HG03280 (cell line): ENCODE results near the gene ZDHHC12.
A peak's percentile ranks its signal among the peaks of the same experiment; 100 is the strongest.
"Not testable (repeated sequence)": the region's sequence is repeated elsewhere in the genome, so short reads cannot be mapped to it uniquely, and the experiment has no call there.

Experiments used
- ATAC-seq: cut with Tn5 transposase; IDR thresholded peaks from one replicate; pipeline ENCODE4 v1.9.1; 2021; ENCODE audit warnings: mild to moderate bottlenecking, moderate library complexity; ENCODE audit not compliant: unreplicated experiment

ZDHHC12 gene

DNA sequence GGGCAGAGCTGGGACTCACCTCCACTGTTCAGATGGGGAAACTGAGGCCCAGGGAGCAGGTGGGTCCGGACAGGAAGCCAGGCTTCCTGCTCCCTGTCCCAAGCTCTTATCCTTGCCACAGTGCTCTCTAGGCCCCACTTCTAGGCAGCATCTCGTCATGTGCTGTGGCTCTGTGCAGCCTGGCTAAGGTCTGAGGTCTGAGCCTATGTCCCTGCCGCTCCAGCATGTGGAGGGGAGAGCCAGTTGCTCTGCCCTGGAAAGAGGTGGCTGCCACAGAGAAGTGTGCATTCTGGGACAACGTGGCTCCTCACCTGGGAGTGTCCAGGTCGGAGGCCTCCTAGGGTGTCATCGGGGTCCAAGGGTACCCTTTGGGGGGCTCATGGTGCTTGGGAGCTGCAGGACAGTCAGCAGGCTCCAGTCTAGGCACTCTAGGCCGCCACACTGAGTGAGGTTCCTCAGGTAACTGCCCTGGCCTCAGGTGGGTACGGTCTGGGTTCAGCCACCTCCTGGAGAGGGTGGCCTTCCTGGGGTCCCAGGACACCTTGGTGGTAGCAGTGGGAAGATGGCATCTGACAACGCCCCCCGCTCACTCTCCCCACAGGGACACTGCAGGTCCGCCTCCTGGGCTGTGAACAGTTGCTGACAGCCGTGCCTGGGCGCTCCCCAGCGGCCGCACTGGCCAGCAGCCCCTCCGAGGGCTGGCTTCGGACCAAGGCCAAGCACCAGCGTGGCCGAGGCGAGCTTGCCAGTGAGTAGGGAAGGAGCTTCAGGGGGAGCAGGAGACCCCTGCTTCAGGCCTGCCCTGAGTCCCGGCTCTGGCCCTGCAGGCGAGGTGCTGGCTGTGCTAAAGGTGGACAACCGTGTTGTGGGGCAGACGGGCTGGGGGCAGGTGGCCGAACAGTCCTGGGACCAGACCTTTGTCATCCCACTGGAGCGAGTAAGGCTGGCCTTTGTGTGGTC, 11.2 kb downstream of the ZDHHC12 start:
- no peak for ATAC-seq

DNA sequence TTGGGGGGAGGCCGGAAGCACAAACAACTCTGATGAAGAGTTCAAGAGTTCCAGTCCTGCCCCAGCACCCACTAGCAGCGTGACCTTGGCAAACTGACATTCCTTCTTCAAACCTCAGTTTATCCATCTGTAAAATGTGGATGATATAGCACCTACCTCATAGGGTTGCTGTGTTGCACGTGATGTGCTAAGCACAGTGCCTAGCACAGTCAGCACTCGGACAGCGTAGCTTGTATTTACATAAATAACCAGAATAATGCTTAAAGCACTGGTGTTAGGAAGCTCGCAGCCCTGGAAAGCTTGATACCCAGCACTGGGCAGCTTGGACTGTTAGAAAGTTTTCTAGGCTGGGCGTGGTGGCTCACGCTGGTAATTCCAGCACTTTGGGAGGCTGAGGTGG, 16.5 kb downstream of the ZDHHC12 start:
- no peak for ATAC-seq

DNA sequence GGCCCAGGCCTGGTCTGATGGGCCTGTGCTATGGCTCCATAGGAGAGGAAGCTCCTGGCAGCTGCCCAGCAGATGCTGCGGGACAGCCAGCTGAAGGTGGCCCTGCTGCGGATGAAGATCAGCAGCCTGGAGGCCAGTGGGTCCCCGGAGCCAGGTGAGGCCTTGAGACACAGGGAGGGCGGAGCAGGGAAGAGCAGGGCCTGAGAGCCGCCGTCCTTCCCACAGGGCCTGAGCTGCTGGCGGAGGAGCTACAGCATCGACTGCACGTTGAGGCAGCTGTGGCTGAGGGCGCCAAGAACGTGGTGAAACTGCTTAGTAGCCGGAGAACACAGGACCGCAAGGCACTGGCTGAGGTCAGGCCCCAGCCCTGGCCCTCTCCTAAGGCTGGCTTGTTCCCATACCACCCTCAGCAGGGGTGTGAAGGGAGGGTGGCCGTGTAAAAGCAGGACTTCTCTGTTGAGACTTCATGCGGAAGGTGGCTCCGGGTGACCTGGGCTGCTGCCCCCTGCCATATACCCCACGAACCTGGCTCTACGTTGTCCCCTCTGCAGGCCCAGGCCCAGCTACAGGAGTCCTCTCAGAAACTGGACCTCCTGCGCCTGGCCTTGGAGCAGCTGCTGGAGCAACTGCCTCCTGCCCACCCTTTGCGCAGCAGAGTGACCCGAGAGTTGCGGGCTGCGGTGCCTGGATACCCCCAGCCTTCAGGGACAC, 17.1 kb downstream of the ZDHHC12 start:
- no peak for ATAC-seq

DNA sequence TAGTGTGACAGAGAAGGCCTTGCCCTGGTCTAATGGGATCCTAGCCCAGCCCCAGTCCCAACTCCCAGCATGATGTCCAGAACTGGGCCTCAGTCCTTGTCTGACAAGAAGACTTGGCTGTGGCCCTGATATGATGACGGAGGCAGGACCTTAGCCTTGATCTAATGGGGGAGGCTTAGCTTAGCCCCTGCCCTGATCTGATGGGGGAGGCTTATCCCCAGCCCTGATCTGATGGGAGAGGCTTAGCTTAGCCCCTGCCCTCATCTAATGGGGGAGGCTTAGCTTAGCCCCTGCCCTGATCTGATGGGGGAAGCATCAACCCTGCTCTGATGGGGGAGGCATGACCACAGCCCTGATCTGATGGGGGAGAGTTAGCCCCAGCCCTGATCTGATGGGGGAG, 17.9 kb downstream of the ZDHHC12 start:
- ATAC-seq: no peak

DNA sequence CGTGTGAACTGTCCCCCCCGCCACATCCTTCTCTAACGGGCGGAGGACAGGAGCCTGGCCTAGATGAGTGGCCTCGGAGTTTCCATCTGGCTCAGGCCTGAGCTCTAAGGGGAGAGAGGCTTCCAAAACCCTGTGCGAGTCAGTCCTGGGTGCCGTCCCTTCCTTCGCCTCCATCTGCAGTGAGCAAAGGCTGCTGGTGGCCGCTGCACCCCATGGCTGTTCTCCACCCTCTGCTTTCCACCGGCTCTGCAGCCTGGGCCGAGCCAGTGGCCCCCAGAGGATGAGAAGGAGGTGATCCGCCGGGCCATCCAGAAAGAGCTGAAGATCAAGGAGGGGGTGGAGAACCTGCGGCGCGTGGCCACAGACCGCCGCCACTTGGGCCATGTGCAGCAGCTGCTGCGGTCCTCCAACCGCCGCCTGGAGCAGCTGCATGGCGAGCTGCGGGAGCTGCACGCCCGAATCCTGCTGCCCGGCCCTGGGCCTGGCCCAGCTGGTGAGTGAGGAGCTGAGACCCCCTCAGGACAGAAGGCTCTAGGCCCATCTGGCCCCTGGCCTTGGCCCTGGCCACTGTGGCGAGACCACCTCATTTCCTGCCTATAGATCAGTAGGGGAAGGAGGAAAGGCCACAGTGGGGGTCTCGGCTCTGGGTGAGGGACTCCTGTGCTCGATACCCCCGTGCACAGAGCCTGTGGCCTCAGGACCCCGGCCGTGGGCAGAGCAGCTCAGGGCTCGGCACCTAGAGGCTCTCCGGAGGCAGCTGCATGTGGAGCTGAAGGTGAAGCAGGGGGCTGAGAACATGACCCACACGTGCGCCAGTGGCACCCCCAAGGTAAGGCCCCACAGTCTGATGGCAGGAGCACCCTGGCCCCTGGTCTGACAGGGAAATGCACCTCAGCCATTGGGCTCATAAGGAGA, 18.6 kb downstream of the ZDHHC12 start:
- no peak for ATAC-seq

DNA sequence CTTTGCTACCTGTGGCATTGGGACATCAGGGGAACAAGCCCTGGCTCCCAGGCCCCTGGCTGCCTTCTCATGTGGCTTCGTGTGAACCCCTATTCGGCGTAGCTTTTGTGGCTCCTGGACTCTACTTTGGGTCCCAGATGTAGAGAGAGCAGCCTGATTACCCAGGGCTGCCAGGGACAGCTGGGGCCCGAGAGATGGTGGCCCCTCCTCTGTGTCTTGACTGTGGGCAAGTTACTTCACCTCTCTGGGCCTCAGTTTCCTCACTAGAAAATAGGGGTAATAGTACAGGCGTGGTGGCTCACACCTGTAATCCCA, 19.6 kb downstream of the ZDHHC12 start:
- no peak for ATAC-seq

DNA sequence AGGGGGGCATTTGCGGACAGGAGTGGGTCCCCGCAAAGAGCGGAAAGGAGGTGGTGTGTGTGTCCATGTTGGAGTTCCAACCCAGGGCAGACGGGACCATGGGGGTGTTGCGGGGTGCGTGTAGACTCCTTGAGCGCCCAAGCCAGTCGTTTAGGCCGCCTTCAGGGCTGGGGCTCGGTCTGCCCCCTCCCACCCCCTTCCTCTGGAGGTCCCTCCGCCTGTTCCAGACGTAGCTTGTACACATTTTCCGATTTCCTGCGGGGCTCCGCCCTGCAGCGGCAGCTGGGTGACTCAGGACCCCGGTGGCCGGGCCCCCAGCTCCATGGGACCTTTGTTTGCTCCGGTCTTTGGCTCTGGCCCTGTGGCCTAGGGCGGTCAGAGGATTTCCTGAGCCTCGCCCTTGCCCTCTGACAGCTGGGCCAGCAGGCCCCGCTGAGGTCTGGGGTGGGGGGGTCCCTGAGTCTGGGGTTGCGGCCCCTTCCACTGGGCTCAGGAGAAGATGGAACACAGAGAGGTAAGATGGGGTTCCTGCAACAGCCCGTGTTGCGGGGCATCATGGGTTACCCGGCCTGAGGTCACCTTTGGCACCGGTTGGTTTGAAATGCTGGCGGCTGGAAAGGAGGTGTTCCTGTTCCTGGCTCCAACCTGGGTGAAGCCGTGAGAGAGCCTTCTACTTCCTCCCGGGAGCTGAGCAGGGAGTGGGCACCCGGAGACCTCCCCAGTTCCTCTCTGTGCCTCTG, 20.1 kb downstream of the ZDHHC12 start:
- ATAC-seq: no peak

DNA sequence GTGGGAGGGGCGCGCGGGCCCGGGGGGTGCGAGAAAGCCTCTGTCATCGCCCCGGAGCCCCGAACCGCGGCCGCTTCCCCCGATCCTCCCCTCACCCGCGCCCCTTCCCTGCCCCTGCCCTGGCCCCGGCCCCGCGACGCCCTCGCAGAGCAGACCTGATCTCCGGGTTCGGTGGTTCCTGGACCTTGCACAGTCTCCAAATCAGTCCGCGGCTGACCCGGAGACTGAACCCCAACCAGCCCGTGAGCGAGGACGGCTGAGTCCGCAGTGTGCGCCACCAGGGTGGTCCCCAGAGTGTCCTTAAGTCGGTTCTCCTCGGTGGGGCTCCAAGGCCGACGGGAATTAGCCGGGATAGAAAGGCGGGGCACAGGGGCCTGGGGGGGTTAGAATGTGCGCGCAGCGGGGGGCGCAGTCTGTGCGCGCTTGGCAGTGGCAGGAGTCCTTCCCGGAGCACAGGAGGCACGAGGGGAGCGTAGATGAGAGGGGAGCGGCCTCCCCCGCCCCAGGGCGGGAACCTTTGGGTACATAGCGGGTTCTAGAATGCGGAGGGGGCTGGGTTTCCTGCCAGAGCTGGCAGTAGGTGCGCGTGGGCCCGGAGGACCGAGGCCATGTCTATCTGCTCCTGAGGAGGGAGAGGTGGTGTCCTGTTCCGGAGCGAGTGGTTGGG, 20.8 kb downstream of the ZDHHC12 start:
- no peak for ATAC-seq

DNA sequence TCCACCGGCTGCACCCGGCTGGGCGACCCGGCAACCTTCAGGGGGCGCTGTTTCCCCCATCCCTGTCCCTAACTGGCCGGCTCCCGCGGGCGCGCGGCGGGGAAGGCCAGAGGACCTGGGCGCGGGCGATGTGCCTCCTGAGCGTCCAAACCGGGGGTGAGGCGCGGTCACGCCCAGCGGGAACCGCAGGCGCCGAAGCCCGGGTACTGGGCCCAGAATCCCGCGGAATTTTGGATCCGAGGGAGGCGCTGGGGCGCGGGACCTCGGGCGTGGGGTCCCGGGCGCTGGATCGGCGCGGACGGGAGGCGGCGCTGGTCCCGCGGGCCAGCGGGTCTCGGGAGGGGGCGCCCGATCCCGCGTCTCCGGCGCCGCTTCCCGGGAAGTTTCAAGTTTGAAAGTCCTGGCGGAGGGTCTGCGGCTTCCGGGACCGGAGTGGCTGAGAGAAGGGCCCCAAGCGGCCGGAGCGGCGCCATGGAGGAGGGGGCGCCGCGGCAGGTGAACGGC, 21.4 kb downstream of the ZDHHC12 start, which contains the start of gene PKN3:
PKN3 (plus strand) TSS at position 59 of the 504 bp plus-strand sequence; CDS start at position 472, 413 bp downstream.
- ATAC-seq: peak; percentile 77

DNA sequence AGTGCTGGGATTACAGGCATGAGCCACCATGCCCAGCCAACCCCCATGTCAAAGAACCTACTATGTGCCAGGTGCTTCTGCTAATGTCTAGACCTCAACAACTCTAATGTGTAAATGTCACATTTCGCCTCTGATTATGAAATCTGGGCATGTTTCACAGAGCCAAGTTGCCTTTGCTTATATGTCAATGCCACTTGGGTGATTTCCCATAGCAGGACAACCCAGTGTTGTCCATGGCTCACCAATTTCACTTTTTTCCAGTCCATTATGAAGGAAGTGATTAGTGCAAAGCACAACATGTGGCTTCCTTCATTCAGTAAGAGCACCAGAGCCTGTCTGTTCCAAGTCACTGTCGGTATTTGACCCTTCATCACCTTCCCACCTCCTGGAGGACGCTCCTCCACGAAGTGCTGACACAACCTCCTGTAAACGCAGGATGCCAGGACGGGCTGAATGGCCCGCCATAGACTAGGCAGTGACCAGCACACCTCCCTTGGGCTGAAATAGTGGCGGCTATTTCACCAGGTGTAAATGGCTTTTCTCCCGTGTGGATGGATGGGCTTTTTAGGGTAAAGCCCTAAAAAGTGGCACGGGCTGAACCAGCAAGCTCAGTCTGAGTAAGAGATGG, 22.6 kb downstream of the ZDHHC12 start:
- ATAC-seq: no peak

DNA sequence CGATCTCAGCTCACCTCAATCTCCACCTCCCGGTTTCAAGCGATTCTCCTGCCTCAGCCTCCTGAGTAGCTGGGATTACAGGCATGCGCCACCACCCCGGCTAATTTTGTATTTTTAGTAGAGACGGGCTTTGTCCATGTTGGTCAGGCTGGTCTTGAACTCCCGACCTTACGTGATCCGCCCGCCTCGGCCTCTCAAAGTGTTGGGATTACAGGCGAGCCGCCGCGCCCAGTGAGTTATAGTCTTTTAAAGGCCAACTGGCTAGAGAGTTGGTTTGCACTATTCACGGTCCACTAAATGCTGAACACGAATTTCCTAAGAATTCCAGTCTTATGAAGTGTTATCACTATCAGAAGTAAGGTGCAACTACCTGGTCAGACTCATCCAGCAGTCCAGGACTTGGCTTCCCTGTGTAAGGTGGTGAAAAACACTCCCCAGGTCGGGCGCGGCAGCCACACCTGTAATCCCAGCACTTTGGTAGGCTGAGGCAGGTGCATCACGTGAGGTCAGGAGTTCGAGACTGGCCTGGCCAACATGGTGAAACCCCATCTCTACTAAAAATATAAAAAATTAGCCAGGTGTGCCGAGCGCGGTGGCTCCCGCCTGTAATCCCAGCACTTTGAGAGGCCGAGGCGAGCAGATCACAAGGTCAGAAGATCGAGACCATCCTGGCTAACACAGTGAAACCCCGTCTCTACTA, 24.7 kb downstream of the ZDHHC12 start:
- ATAC-seq: not testable (repeated sequence)

DNA sequence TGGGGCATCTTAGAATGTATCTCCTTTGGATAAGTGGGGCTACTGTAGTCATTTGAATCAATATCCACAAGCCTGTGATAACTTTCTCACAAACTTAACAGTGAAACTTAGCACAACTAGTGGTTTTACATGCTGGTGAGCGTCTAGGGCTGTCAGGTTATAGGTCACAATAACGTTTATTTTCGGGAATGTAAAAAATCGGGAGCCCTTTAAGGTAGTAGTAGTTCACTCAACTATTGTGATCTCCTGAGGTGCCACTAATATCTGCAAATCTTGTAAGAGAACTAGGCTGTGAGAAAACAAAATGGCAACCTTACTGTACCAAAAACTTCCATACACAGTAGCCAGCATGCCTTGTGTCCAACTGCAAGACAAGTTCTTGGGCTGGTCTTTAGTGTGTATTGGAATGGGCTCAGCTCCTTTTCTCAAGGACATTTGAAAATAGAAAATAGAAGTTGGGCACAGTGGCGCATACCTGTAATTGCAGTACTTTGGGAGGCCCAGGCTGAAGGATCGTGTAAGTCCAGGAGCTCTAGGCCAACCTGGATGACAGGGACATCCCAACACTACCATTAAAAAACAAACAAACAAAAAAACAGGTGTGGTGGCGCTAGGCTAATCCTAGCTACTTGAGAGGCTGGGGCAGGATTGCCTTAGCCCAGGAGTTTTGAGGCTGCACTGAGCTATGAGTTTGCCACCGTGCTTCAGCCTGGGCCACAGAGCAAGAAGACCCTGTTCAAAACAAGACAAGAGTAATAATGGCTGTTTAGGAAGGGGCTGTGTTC, 26.8 kb downstream of the ZDHHC12 start:
- ATAC-seq: no peak

DNA sequence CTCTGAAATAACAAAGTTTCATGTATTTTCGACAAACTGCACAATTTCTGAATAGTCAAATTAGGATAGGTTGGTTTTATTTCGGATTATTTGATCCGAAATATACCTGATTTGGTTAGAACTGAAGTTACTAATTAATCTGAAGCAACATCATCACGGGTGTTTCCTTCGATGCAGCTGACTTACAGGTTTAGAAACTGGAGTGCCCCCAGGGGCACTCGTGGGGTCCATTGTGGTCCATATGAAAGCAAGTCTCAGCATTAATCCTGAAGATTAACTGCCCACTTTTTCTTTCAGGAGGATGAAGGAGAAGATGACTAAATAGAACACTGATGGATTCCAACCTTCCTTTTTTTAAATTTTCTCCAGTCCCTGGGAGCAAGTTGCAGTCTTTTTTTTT, 29.6 kb downstream of the ZDHHC12 start:
- no peak for ATAC-seq

DNA sequence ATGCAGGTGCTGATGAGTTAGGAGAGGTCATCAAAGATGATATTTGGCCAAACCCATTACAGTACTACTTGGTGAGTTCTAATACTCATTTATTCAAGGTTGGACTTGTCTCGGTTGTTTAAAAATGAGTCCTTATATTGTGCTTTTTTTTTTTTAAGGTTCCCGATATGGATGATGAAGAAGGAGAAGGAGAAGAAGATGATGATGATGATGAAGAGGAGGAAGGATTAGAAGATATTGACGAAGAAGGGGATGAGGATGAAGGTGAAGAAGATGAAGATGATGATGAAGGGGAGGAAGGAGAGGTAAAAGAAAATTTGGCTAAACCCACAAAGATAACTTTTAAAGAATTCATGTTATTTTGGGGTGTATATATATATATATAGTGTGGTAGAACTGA, 30.2 kb downstream of the ZDHHC12 start:
- not testable (repeated sequence) for ATAC-seq

DNA sequence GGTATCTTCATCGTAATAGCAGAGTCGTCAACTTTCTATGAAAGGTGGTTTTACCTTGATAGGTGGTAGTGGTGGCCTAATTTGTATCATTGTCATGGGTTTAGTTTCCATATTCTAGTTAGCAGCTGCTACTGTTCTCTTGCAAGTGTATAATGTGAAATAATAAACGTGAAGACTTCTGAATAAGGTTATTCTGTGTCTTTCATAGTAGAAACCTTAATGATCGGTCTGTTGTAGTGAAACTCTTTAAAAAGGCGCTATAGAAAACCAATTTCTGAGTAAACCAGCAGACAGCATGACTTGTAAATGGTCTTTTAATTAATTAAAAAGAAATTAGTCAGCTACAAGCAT, 33.3 kb downstream of the ZDHHC12 start:
- ATAC-seq: no peak

DNA sequence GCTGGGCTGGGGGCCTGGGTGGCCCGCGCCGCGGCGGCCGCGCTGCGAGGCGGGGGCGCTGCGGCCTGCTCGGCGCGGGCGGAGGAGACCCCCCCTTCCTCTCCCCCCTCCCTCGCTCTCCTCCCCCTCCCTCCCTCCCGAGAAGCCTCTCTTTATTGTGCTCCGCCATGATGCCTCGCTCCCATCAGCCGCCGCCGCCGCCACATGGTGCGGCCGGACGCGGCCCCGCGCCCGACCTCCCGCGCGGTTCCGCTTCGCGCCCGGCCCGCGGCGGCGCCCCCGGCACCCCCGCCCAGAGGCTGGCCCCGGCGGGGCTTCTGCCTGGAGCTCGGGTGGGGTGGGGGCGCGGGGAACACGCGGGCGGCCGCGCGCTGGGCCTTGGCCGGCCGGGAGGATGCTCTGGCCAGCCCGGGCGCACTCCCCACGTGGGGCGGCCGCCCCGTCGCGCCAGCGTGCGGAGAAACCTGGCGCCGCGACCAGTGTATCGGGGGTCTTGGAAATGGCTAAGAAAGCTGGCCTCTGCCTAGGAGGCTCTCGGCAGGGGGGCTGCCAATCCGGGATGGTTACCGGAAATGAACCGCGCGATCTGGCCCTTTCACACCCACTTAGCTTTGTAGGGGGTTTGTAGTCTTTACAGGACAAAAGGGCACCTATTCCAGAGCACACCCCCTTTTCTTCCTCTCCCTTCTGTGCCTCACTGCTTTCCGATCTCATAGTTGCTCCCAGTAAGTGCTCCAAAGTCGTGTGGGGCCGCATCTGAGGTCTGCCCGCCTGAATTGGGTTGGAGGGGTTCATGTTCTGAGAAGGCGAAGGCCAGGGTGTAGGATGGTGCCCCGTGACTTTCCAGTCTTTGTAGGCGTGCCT, 33.9 kb downstream of the ZDHHC12 start:
- peak; percentile 1 for ATAC-seq

DNA sequence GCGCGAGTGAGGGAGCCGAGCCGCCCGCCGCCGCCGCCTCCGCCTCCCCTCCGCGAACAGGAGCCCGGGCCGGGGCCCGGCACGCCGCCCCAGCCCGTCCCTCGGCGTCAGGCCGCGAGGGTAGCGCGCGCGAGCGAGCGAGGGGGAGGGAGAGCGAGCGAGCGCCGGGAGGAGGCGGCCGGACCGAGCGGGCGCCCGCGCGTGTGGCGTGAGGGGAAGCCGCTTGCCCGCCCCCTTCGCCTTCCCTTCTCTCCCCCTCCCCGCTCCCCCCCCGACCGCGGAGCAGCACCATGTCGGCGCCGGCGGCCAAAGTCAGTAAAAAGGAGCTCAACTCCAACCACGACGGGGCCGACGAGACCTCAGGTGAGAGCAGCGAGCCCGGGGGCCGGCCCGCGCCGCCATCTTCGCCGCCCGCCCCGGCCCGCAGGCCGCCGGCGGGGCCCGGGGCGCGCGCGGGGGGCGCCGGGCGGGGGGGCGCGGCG, 34.6 kb downstream of the ZDHHC12 start:
- ATAC-seq: peak; percentile 27
